Neuronal stem cell (in vitro differentiated cells): ENCODE results near the gene ERC1.

Experiments
- DNase-seq: peaks from one replicate; pipeline ENCODE4 v3.0.0-alpha.2; 2013; ENCODE audit warnings: low spot score
- H2AFZ ChIP-seq: one replicate; pipeline ENCODE4 v1.6.1; 2013; ENCODE audit warnings: mild to moderate bottlenecking, low read length, inconsistent platforms
- H2AK5ac ChIP-seq: 2 replicates; pipeline ENCODE4 v1.6.1; 2013; ENCODE audit warnings: low read depth, mild to moderate bottlenecking, inconsistent platforms, low read length, moderate library complexity, mixed read lengths
- H2BK120ac ChIP-seq: 2 replicates; pipeline ENCODE4 v1.6.1; 2013; ENCODE audit warnings: low read depth, mild to moderate bottlenecking, inconsistent platforms, low read length, moderate library complexity, mixed read lengths
- H2BK12ac ChIP-seq: one replicate; pipeline ENCODE4 v1.6.1; 2013; ENCODE audit warnings: low read length, inconsistent platforms
- H2BK15ac ChIP-seq: 2 replicates; pipeline ENCODE4 v1.6.1; 2013; ENCODE audit warnings: mild to moderate bottlenecking, low read length, inconsistent platforms, mixed read lengths
- H2BK5ac ChIP-seq: one replicate; pipeline ENCODE4 v1.6.1; 2013; ENCODE audit warnings: inconsistent platforms, mild to moderate bottlenecking, low read length, moderate library complexity
- H3K14ac ChIP-seq: one replicate; pipeline ENCODE4 v1.6.1; 2013; ENCODE audit warnings: low read length, inconsistent platforms
- H3K18ac ChIP-seq: 2 replicates; pipeline ENCODE4 v1.6.1; 2013; ENCODE audit warnings: low read length, inconsistent platforms
- H3K23ac ChIP-seq: 2 replicates; pipeline ENCODE4 v1.6.1; 2013; ENCODE audit warnings: low read depth, mild to moderate bottlenecking, mixed read lengths, low read length, inconsistent platforms; ENCODE audit not compliant: poor library complexity
- H3K27ac ChIP-seq: replicated peaks from 3 replicates; pipeline ENCODE4 v1.5.1; 2013; ENCODE audit warnings: low read length, inconsistent platforms
- H3K27me3 ChIP-seq, 3 experiments: 2 replicates each; pipeline ENCODE4 v1.6.1; 2013; ENCODE audit warnings: low read length in 3 of 3, mild to moderate bottlenecking in 2 of 3, inconsistent platforms in 1 of 3, low read depth in 1 of 3, mixed read lengths in 1 of 3, moderate library complexity in 1 of 3; ENCODE audit not compliant: control insufficient read depth in 3 of 3, insufficient read depth in 3 of 3
- H3K36me3 ChIP-seq, 2 donors: replicated peaks in 1 of 2; 2 replicates each; pipeline ENCODE4 v1.6.1; 2013; ENCODE audit warnings: low read length in 2 of 2; ENCODE audit not compliant: control insufficient read depth in 2 of 2, insufficient read depth in 2 of 2
- H3K4ac ChIP-seq: 2 replicates; pipeline ENCODE4 v1.6.1; 2013; ENCODE audit warnings: inconsistent platforms, mild to moderate bottlenecking, low read length, moderate library complexity
- H3K4me1 ChIP-seq, 2 donors: 1 replicate in 1 of 2; 2 replicates in 1 of 2; pipeline ENCODE4 v1.6.1; 2013; ENCODE audit warnings: low read length in 2 of 2, low read depth in 1 of 2; ENCODE audit not compliant: control insufficient read depth in 2 of 2, insufficient read depth in 1 of 2
- H3K4me2 ChIP-seq: one replicate; pipeline ENCODE4 v1.6.1; 2013; ENCODE audit warnings: mild to moderate bottlenecking, low read length, inconsistent platforms; ENCODE audit not compliant: insufficient read depth, poor library complexity, severe bottlenecking
- H3K4me3 ChIP-seq, 2 donors: 2 replicates each; pipeline ENCODE4 v1.5.1; 2013; ENCODE audit warnings: low read length in 2 of 2, mild to moderate bottlenecking in 2 of 2, inconsistent platforms in 1 of 2, moderate library complexity in 1 of 2
- H3K79me1 ChIP-seq: one replicate; pipeline ENCODE4 v1.6.1; 2013; ENCODE audit warnings: low read depth, mild to moderate bottlenecking, inconsistent platforms, low read length, moderate library complexity
- H3K9ac ChIP-seq: one replicate; pipeline ENCODE4 v1.6.1; 2013; ENCODE audit warnings: mild to moderate bottlenecking, low read depth, low read length, inconsistent platforms; ENCODE audit not compliant: poor library complexity
- H3K9me3 ChIP-seq, 2 donors: replicated peaks in 1 of 2; 2 replicates each; pipeline versions ENCODE3 to v1.6.1; 2013; ENCODE audit warnings: low read length in 2 of 2, mild to moderate bottlenecking in 2 of 2, inconsistent platforms in 1 of 2, low read depth in 1 of 2, mixed read lengths in 1 of 2, moderate library complexity in 1 of 2; ENCODE audit not compliant: control insufficient read depth in 2 of 2, insufficient read depth in 1 of 2
- H4K8ac ChIP-seq: one replicate; pipeline ENCODE4 v1.6.1; 2013; ENCODE audit warnings: low read depth, mild to moderate bottlenecking, inconsistent platforms, low read length, moderate library complexity
- H4K91ac ChIP-seq: one replicate; pipeline ENCODE4 v1.6.1; 2013; ENCODE audit warnings: low read length, low read depth, mild to moderate bottlenecking, inconsistent platforms; ENCODE audit not compliant: poor library complexity
- WGBS, 2 donors: extraction: QIAGEN DNeasy Blood & Tissue Kit; methylation state at CpG; one replicate each; pipeline ENCODE4 v1.1.7; 2013; ENCODE audit warnings: missing lambda C conversion rate in 2 of 2, mixed read lengths in 1 of 2; ENCODE audit not compliant: insufficient read length in 2 of 2, insufficient replicate concordance in 1 of 2; ENCODE audit errors: extremely low coverage in 2 of 2; 5-methylcytosine and 5-hydroxymethylcytosine counted together

Gene ERC1

GRCh38 chr12:1174659-1175058 is 183.6 kb downstream of the ERC1 start:
- no peak for DNase-seq
- no peak overlapping the region for H3K27ac ChIP-seq
- no peak overlapping the region for H2BK120ac ChIP-seq
- no peak overlapping the region for H3K4me3 ChIP-seq
- H3K14ac ChIP-seq, result no peak overlapping the region
- H3K79me1 ChIP-seq, result no peaks in the 10 kb centered on the region
- H3K9ac ChIP-seq, result no peak overlapping the region
- no peak overlapping the region for H2BK15ac ChIP-seq
- no CpG with 5 or more reads among the region's 2 CpGs for WGBS, 2 donors
- no peak overlapping the region for H2BK5ac ChIP-seq
- no peak overlapping the region for H3K4ac ChIP-seq
- no peaks in the 10 kb centered on the region for H3K9me3 ChIP-seq
- H2AFZ ChIP-seq, result no peak overlapping the region
- H3K4me2 ChIP-seq, result no peak overlapping the region
- no peak overlapping the region for H3K18ac ChIP-seq
- no peak overlapping the region for H2BK12ac ChIP-seq
- no peaks in the 10 kb centered on the region for H3K36me3 ChIP-seq
- H3K4me1 ChIP-seq, result peaks cover 6 to 10% of the 10 kb centered on the region in 2 donors
- no peak overlapping the region for H3K23ac ChIP-seq
- H2AK5ac ChIP-seq, result no peak overlapping the region
- no peak overlapping the region for H4K8ac ChIP-seq
- H3K27me3 ChIP-seq, result no peaks in the 10 kb centered on the region
- H4K91ac ChIP-seq, result no peak overlapping the region

- Histone ChIP-seq H2AFZ (no peak overlapping the region), H3K4me3 (no peak overlapping the region), H2BK120ac (no peak overlapping the region), H3K36me3 (no peaks in the 10 kb centered on the region), H4K91ac (no peak overlapping the region), H3K9me3 (no peaks in the 10 kb centered on the region), H3K18ac (no peak overlapping the region), H3K23ac (no peak overlapping the region), H3K27me3 (no peaks in the 10 kb centered on the region), H2BK5ac (no peak overlapping the region), H3K4ac (no peak overlapping the region), H3K27ac (no peak overlapping the region), H2AK5ac (no peak overlapping the region), H3K4me2 (no peak overlapping the region), H3K14ac (no peak overlapping the region), H4K8ac (no peak overlapping the region), H2BK12ac (no peak overlapping the region), H2BK15ac (no peak overlapping the region), H3K4me1 (peaks cover 3 to 5% of the 10 kb centered on the region in 2 donors), H3K79me1 (no peaks in the 10 kb centered on the region), H3K9ac (no peak overlapping the region)
- no peak for DNase-seq
Measured at GRCh38 chr12:1176191-1176590, 185.2 kb downstream of the ERC1 start.

GRCh38 chr12:1179128-1179527 is 188.1 kb downstream of the ERC1 start:
- H3K4me3 ChIP-seq, result no peak overlapping the region
- H2BK5ac ChIP-seq, result no peak overlapping the region
- H4K91ac ChIP-seq, result no peak overlapping the region
- H3K27me3 ChIP-seq, result no peaks in the 10 kb centered on the region
- no peak overlapping the region for H3K9ac ChIP-seq
- WGBS, 2 donors, result no CpG with 5 or more reads among the region's 1 CpG
- no peak overlapping the region for H3K27ac ChIP-seq
- H3K36me3 ChIP-seq, result no peaks in the 10 kb centered on the region
- no peaks in the 10 kb centered on the region for H3K4me1 ChIP-seq
- no peak overlapping the region for H4K8ac ChIP-seq
- H3K14ac ChIP-seq, result no peak overlapping the region
- H2BK12ac ChIP-seq, result no peak overlapping the region
- H3K4me2 ChIP-seq, result no peak overlapping the region
- H2AK5ac ChIP-seq, result no peak overlapping the region
- H3K4ac ChIP-seq, result no peak overlapping the region
- DNase-seq, result no peak
- no peaks in the 10 kb centered on the region for H3K9me3 ChIP-seq
- H2AFZ ChIP-seq, result no peak overlapping the region
- no peak overlapping the region for H2BK15ac ChIP-seq
- no peak overlapping the region for H2BK120ac ChIP-seq
- H3K23ac ChIP-seq, result no peak overlapping the region
- no peaks in the 10 kb centered on the region for H3K79me1 ChIP-seq
- H3K18ac ChIP-seq, result no peak overlapping the region

- H3K27ac ChIP-seq, result no peak overlapping the region
- peaks cover 0 to 6% of the 10 kb centered on the region in 2 donors for H3K36me3 ChIP-seq
- H3K23ac ChIP-seq, result no peak overlapping the region
- H2BK12ac ChIP-seq, result no peak overlapping the region
- no peak overlapping the region for H2BK5ac ChIP-seq
- no peaks in the 10 kb centered on the region for H3K79me1 ChIP-seq
- H3K4ac ChIP-seq, result no peak overlapping the region
- no peak overlapping the region for H3K9ac ChIP-seq
- no peak for DNase-seq
- no peak overlapping the region for H2AK5ac ChIP-seq
- no peak overlapping the region for H4K8ac ChIP-seq
- no peaks in the 10 kb centered on the region for H3K27me3 ChIP-seq
- H3K4me3 ChIP-seq, result no peak overlapping the region
- no peaks in the 10 kb centered on the region for H3K4me1 ChIP-seq
- H3K14ac ChIP-seq, result no peak overlapping the region
- no peak overlapping the region for H3K18ac ChIP-seq
- H2BK120ac ChIP-seq, result no peak overlapping the region
- H4K91ac ChIP-seq, result no peak overlapping the region
- H3K9me3 ChIP-seq, result no peaks in the 10 kb centered on the region
- whole genome bisulfite sequencing, 2 donors, result no CpG with 5 or more reads among the region's 2 CpGs
- H3K4me2 ChIP-seq, result no peak overlapping the region
- no peak overlapping the region for H2AFZ ChIP-seq
- H2BK15ac ChIP-seq, result no peak overlapping the region
Measured at GRCh38 chr12:1182069-1182468, 191.0 kb downstream of the ERC1 start.
